A549 (cell line): ENCODE measurements around the gene RAB13. TPM values are rescaled to one million over a fixed set of nuclear protein-coding genes. Genes with fewer than 3 reads are reported as not detected.

Experiments
- ATAC-seq, 2 experiments: fragments of 200-7000 bp in 1 of 2; fragments of >200 bp in 1 of 2; cut with Nextera tagmentation in 1 of 2; cut with Tn5 transposase in 1 of 2; 3 replicates each; pipeline versions ENCODE4 v1.8.0 to v1.9.1; 2018 to 2020; ENCODE audit warnings: mild to moderate bottlenecking in 1 of 2, moderate library complexity in 1 of 2
- CTCF ChIA-PET: fragments of 300-600 bp; sonication (Branson Sonifier 250); formaldehyde crosslinking; extraction: SDS; loops from one replicate; lab custom pipeline; 2021; ENCODE audit warnings: antibody characterized with exemption, inconsistent platforms; lab: Yijun Ruan, JAX
- POLR2A ChIA-PET: fragments of 350-600 bp; formaldehyde crosslinking; extraction: SDS; loops from one replicate; lab custom pipeline; 2021; ENCODE audit warnings: antibody characterized with exemption, inconsistent platforms; lab: Yijun Ruan, JAX
- DNase-seq, 2 experiments: peaks; one replicate each; pipeline versions ENCODE4 v3.0.0 to v3.0.0-alpha.2; 2011 to 2016; ENCODE audit warnings: low read depth in 1 of 2, low spot score in 1 of 2
- FAIRE-seq: peaks from 2 replicates; lab custom pipeline; 2011; peaks lifted over from hg19 to GRCh38; lab: Jason Lieb, UNC
- H3K27ac ChIP-seq, 2 experiments: fragments of >200 bp; sonication (Bioruptor Twin); formaldehyde crosslinking; 3 replicates each; pipeline ENCODE4 v1.5.1; 2016 to 2017
- H3K4me1 ChIP-seq: fragments of >200 bp; sonication (Bioruptor Twin); formaldehyde crosslinking; 3 replicates; pipeline ENCODE4 v1.6.1; 2016
- H3K4me2 ChIP-seq: fragments of >200 bp; sonication (Bioruptor Twin); formaldehyde crosslinking; 3 replicates; pipeline ENCODE4 v1.6.1; 2016
- H3K4me3 ChIP-seq: fragments of >200 bp; sonication (Bioruptor Twin); formaldehyde crosslinking; 3 replicates; pipeline ENCODE4 v1.5.1; 2016
- H3K9me3 ChIP-seq: fragments of >200 bp; sonication (Bioruptor Twin); formaldehyde crosslinking; 3 replicates; pipeline ENCODE4 v1.6.1; 2016
- BCL3 ChIP-seq: fragments of >200 bp; sonication (Bioruptor Twin); formaldehyde crosslinking; IDR thresholded peaks from 3 replicates; pipeline ENCODE4 v1.6.1; 2016
- BHLHE40 ChIP-seq: IDR thresholded peaks from 2 replicates; pipeline ENCODE4 v1.6.1; 2012; ENCODE audit warnings: low read depth, low read length, inconsistent platforms
- CBX2 ChIP-seq: fragments of 200-600 bp; sonication (generic); IDR thresholded peaks from 2 replicates; pipeline ENCODE4 v1.6.1; 2016; ENCODE audit warnings: low read depth, mild to moderate bottlenecking, borderline replicate concordance
- CBX8 ChIP-seq: fragments of 200-600 bp; sonication (generic); IDR thresholded peaks from 2 replicates; pipeline ENCODE4 v1.6.1; 2016
- CHD4 ChIP-seq: fragments of 200-600 bp; sonication (generic); IDR thresholded peaks from 2 replicates; pipeline ENCODE4 v1.6.1; 2016; ENCODE audit warnings: antibody characterized with exemption, mild to moderate bottlenecking, borderline replicate concordance
- CTCF ChIP-seq: fragments of >200 bp; sonication (Bioruptor Twin); formaldehyde crosslinking; IDR thresholded peaks from 3 replicates; pipeline ENCODE4 v1.5.1; 2016
- E2F6 ChIP-seq: IDR thresholded peaks from 2 replicates; pipeline ENCODE4 v1.6.1; 2012; ENCODE audit warnings: low read depth, borderline replicate concordance
- EHMT2 ChIP-seq: fragments of 200-600 bp; sonication (generic); IDR thresholded peaks from 2 replicates; pipeline ENCODE4 v1.6.1; 2016; ENCODE audit warnings: antibody characterized with exemption, low read depth, mild to moderate bottlenecking, moderate library complexity
- EP300 ChIP-seq, 2 experiments: fragments of >200 bp; sonication (Bioruptor Twin); formaldehyde crosslinking; IDR thresholded peaks; 2 replicates in 1 of 2; 3 replicates in 1 of 2; pipeline ENCODE4 v1.6.1; 2016 to 2017
- HOXA7 ChIP-seq: fragments of 250-450 bp; sonication (Bioruptor Pico); IDR thresholded peaks from 2 replicates; pipeline ENCODE4 v1.5.0; 2020; ENCODE audit warnings: mild to moderate bottlenecking, moderate library complexity
- HOXB13 ChIP-seq: fragments of 250-450 bp; sonication (Bioruptor Pico); IDR thresholded peaks from 2 replicates; pipeline ENCODE4 v1.5.0; 2020; ENCODE audit warnings: low read depth, mild to moderate bottlenecking, moderate library complexity
- JUNB ChIP-seq: fragments of >200 bp; sonication (Bioruptor Twin); formaldehyde crosslinking; IDR thresholded peaks from 2 replicates; pipeline ENCODE4 v1.6.1; 2016
- KDM1A ChIP-seq: fragments of 200-600 bp; sonication (generic); IDR thresholded peaks from 2 replicates; pipeline ENCODE4 v1.6.1; 2016; ENCODE audit warnings: low read depth, mild to moderate bottlenecking
- MAFK ChIP-seq: fragments of 450-650 bp; IDR thresholded peaks from 2 replicates; pipeline ENCODE4 v1.6.1; 2014; ENCODE audit not compliant: partially characterized antibody
- MAX ChIP-seq: IDR thresholded peaks from 2 replicates; pipeline ENCODE4 v1.6.1; 2012
- MAZ ChIP-seq: fragments of 150-350 bp; IDR thresholded peaks from 2 replicates; pipeline ENCODE4 v1.6.1; 2014; ENCODE audit warnings: antibody characterized with exemption, low read depth, low read length, borderline replicate concordance
- MYC ChIP-seq: IDR thresholded peaks from 2 replicates; pipeline ENCODE4 v1.6.1; 2012; ENCODE audit warnings: mild to moderate bottlenecking, inconsistent platforms, low read length, improper control_type of control experiment, borderline replicate concordance
- PBX3 ChIP-seq: IDR thresholded peaks from 2 replicates; pipeline ENCODE4 v1.6.1; 2012
- PHF8 ChIP-seq: fragments of 200-600 bp; sonication (generic); IDR thresholded peaks from 2 replicates; pipeline ENCODE4 v1.6.1; 2016; ENCODE audit warnings: low read depth, mild to moderate bottlenecking, antibody characterized with exemption, moderate library complexity, borderline replicate concordance
- RCOR1 ChIP-seq: fragments of 150-350 bp; IDR thresholded peaks from 2 replicates; pipeline ENCODE4 v1.6.1; 2014; ENCODE audit warnings: antibody characterized with exemption, low read length, low read depth
- RFX5 ChIP-seq: fragments of 450-650 bp; IDR thresholded peaks from 2 replicates; pipeline ENCODE4 v1.7.1; 2014; ENCODE audit warnings: antibody characterized with exemption, mild to moderate bottlenecking, moderate library complexity
- RNF2 ChIP-seq: fragments of 200-600 bp; sonication (generic); IDR thresholded peaks from 2 replicates; pipeline ENCODE4 v1.6.1; 2016; ENCODE audit warnings: low read depth, mild to moderate bottlenecking, antibody characterized with exemption, moderate library complexity, borderline replicate concordance
- TP53 ChIP-seq: fragments of 250-450 bp; sonication (Bioruptor Pico); IDR thresholded peaks from 2 replicates; pipeline ENCODE4 v1.5.0; 2021; ENCODE audit warnings: mild to moderate bottlenecking, moderate library complexity
- USF2 ChIP-seq: fragments of 450-650 bp; IDR thresholded peaks from 2 replicates; pipeline ENCODE4 v1.6.1; 2014; ENCODE audit warnings: antibody characterized with exemption
- ZC3H11A ChIP-seq: fragments of 450-650 bp; IDR thresholded peaks from 2 replicates; pipeline ENCODE4 v1.6.1; 2014; ENCODE audit warnings: antibody characterized with exemption, mild to moderate bottlenecking
- ZNF302 ChIP-seq: fragments of 250-450 bp; sonication (Bioruptor Pico); IDR thresholded peaks from 2 replicates; pipeline ENCODE4 v1.9.0; 2021; ENCODE audit warnings: inconsistent platforms, mild to moderate bottlenecking, moderate library complexity
- WGBS: methylation state at CpG from one replicate; pipeline ENCODE4 v1.1.6; 2017; ENCODE audit errors: missing lambda C conversion rate; 5-methylcytosine and 5-hydroxymethylcytosine counted together
- polyA plus RNA-seq, 4 experiments: library from polyadenylated mRNA; depleted of rRNA in 3 of 4; stranded (reverse); fragments of >200 nt; fragmentation: RNase III in 1 of 4; extraction: RNeasy Plus Mini Kit Qiagen cat#74134 plus additional on column Dnase treatment in 1 of 4; gene quantifications; 2 replicates in 3 of 4; 3 replicates in 1 of 4; pipeline ENCODE4 v1.2.3, GENCODE V29; 2011 to 2017

RAB13 gene
- polyA plus RNA-seq, 2 of the 4 experiments (the other 2 are of a cell fraction) = 90.9 to 160 TPM

GRCh38 chr1:153968000-153968363, 18.2 kb downstream of the RAB13 start:
- peaks cover 17% of the 10 kb centered on the region for H3K4me1 ChIP-seq
- POLR2A ChIA-PET = interaction anchor here (1.1 to 4.2 kb wide), 11 partner anchors 9 to 334 kb away, joined by 3 to 78 read pairs (median 8); partner anchors contain the start of genes CHTOP, CRTC2, DENND4B and JTB
- TF ChIP-seq EHMT2 = no peak
- TF ChIP-seq HOXB13 (CRISPR knock-in tag) = no peak
- TF ChIP-seq USF2 = no peak
- no peak for TF ChIP-seq RFX5
- no peak for TF ChIP-seq MAFK
- no peak for TF ChIP-seq HOXA7
- TF ChIP-seq PHF8 = no peak
- no peak for TF ChIP-seq JUNB
- no peak for TF ChIP-seq E2F6
- no peak for TF ChIP-seq ZNF302
- TF ChIP-seq CBX2 = no peak
- TF ChIP-seq MAZ = no peak
- TF ChIP-seq CBX8 = no peak
- TF ChIP-seq TP53 (CRISPR knock-in tag) = no peak
- no peak for TF ChIP-seq RCOR1
- no peak for TF ChIP-seq BHLHE40
- no peak for ATAC-seq
- WGBS = 10% methylated on average over 8 of the region's 8 CpGs
- H3K4me3 ChIP-seq = peak overlapping the region; percentile 64
- no peaks in the 10 kb centered on the region for H3K9me3 ChIP-seq
- peak overlapping the region; percentile 99 for H3K4me2 ChIP-seq
- peak overlapping the region; percentile 90 to 92 for H3K27ac ChIP-seq
- CTCF ChIA-PET = interaction anchor here (1.2 to 4.7 kb wide), 12 partner anchors 10 to 579 kb away, joined by 3 to 52 read pairs (median 5); partner anchors contain the start of genes CRTC2, DENND4B, JTB and RAB13
- no peak for DNase-seq
- FAIRE-seq = no peak

GRCh38 chr1:153967107-153967999, 18.8 kb downstream of the RAB13 start, which contains the start of gene CREB3L4:
CREB3L4 (plus strand) TSS chr1:153967902; CDS start chr1:153968526, 624 bp downstream.
- 1% methylated on average over 59 of the region's 60 CpGs for WGBS
- DNase-seq (peak; percentile 92 to 99), ATAC-seq (peak; percentile 79 to 89), FAIRE-seq (no peak)
- POLR2A ChIA-PET = interaction anchor here (0.5 to 4.2 kb wide), 18 partner anchors 9 to 333 kb away, joined by 3 to 78 read pairs (median 4); partner anchors contain the start of genes CHTOP, CRTC2, DENND4B and GATAD2B
- H3K9me3 ChIP-seq = no peaks in the 10 kb centered on the region
- CTCF ChIA-PET = interaction anchor here (1.1 to 4.7 kb wide), 15 partner anchors 9 to 579 kb away, joined by 3 to 52 read pairs (median 5); partner anchors contain the start of genes CRTC2, DENND4B, JTB and RAB13
- H3K4me2 ChIP-seq = peak within 1 kb of the TSS; percentile 99
- H3K27ac ChIP-seq = peak within 1 kb of the TSS; percentile 90 to 92
- peaks cover 18% of the 10 kb centered on the region for H3K4me1 ChIP-seq
- H3K4me3 ChIP-seq = peak within 1 kb of the TSS; percentile 64
- TF ChIP-seq ZC3H11A (no peak), BCL3 (peak; percentile 68; the same call in 1 of the 3 replicates), MAFK (peak; percentile 19), CHD4 (no peak), E2F6 (peak; percentile 89), PBX3 (peak; percentile 98), RNF2 (no peak), RCOR1 (no peak), MYC (peak; percentile 55; the same call in 1 of the 2 replicates), MAX (peak; percentile 95), EP300 (IDR thresholded peaks at IDR 0.05) (no peak), JUNB (no peak), CTCF (peak; percentile 29; the same call in 1 of the 3 replicates), KDM1A (no peak)
